Measurements from ENCODE around the gene TTC9B. TPM values are rescaled to one million over a fixed set of nuclear protein-coding genes. Genes with fewer than 3 reads are reported as not detected.

TTC9B gene
- total and polyA plus RNA-seq, 2 of the 13 experiments (the other 11 are each of a cell fraction or from before 2014, with no cell fraction given) = not detected

DNA sequence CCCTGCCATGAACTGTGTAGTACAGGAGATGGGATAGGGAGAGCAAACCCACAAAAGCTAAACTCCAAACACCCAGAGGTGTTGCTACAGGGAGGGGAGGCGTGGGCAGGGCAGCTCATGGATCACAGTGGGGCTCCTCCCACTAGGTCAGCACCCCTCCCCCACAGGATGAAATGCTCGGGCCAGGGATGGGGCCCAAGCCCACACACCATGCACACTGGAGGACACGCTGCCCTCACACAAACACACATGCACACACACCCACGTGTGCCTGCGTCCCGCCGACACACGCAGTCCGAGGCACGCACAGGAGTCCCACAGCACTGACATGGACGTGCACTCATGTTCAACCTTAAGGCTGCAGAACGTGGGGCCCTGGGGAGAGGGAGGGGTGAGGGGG, 14.3 kb upstream of the TTC9B start (continued):
- peak; percentile 41; the same call in 1 of the 2 replicates for TF ChIP-seq RXRB (CRISPR knock-in tag; IDR thresholded peaks at IDR 0.05; ENCODE audit: borderline replicate concordance)
- TF ChIP-seq, protein P1, sequence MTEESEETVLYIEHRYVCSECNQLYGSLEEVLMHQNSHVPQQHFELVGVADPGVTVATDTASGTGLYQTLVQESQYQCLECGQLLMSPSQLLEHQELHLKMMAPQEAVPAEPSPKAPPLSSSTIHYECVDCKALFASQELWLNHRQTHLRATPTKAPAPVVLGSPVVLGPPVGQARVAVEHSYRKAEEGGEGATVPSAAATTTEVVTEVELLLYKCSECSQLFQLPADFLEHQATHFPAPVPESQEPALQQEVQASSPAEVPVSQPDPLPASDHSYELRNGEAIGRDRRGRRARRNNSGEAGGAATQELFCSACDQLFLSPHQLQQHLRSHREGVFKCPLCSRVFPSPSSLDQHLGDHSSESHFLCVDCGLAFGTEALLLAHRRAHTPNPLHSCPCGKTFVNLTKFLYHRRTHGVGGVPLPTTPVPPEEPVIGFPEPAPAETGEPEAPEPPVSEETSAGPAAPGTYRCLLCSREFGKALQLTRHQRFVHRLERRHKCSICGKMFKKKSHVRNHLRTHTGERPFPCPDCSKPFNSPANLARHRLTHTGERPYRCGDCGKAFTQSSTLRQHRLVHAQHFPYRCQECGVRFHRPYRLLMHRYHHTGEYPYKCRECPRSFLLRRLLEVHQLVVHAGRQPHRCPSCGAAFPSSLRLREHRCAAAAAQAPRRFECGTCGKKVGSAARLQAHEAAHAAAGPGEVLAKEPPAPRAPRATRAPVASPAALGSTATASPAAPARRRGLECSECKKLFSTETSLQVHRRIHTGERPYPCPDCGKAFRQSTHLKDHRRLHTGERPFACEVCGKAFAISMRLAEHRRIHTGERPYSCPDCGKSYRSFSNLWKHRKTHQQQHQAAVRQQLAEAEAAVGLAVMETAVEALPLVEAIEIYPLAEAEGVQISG (CRISPR knock-in tag; IDR thresholded peaks at IDR 0.05) = peak; percentile 47; the same call in 1 of the 2 replicates
- no peak for TF ChIP-seq ZNF354B (CRISPR knock-in tag; IDR thresholded peaks at IDR 0.05)
- TF ChIP-seq, protein P2, sequence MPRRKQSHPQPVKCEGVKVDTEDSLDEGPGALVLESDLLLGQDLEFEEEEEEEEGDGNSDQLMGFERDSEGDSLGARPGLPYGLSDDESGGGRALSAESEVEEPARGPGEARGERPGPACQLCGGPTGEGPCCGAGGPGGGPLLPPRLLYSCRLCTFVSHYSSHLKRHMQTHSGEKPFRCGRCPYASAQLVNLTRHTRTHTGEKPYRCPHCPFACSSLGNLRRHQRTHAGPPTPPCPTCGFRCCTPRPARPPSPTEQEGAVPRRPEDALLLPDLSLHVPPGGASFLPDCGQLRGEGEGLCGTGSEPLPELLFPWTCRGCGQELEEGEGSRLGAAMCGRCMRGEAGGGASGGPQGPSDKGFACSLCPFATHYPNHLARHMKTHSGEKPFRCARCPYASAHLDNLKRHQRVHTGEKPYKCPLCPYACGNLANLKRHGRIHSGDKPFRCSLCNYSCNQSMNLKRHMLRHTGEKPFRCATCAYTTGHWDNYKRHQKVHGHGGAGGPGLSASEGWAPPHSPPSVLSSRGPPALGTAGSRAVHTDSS (CRISPR knock-in tag; conservative IDR thresholded peaks at IDR 0.05) = no peak
- TF ChIP-seq, protein P3, sequence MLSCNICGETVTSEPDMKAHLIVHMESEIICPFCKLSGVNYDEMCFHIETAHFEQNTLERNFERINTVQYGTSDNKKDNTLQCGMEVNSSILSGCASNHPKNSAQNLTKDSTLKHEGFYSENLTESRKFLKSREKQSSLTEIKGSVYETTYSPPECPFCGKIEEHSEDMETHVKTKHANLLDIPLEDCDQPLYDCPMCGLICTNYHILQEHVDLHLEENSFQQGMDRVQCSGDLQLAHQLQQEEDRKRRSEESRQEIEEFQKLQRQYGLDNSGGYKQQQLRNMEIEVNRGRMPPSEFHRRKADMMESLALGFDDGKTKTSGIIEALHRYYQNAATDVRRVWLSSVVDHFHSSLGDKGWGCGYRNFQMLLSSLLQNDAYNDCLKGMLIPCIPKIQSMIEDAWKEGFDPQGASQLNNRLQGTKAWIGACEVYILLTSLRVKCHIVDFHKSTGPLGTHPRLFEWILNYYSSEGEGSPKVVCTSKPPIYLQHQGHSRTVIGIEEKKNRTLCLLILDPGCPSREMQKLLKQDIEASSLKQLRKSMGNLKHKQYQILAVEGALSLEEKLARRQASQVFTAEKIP (CRISPR knock-in tag; IDR thresholded peaks at IDR 0.05; ENCODE audit: borderline replicate concordance) = no peak
- TF ChIP-seq, protein P4, sequence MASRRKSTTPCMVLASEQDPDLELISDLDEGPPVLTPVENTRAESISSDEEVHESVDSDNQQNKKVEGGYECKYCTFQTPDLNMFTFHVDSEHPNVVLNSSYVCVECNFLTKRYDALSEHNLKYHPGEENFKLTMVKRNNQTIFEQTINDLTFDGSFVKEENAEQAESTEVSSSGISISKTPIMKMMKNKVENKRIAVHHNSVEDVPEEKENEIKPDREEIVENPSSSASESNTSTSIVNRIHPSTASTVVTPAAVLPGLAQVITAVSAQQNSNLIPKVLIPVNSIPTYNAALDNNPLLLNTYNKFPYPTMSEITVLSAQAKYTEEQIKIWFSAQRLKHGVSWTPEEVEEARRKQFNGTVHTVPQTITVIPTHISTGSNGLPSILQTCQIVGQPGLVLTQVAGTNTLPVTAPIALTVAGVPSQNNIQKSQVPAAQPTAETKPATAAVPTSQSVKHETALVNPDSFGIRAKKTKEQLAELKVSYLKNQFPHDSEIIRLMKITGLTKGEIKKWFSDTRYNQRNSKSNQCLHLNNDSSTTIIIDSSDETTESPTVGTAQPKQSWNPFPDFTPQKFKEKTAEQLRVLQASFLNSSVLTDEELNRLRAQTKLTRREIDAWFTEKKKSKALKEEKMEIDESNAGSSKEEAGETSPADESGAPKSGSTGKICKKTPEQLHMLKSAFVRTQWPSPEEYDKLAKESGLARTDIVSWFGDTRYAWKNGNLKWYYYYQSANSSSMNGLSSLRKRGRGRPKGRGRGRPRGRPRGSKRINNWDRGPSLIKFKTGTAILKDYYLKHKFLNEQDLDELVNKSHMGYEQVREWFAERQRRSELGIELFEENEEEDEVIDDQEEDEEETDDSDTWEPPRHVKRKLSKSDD (CRISPR knock-in tag; IDR thresholded peaks at IDR 0.05; ENCODE audit: low read depth) = 0 out of 2 replicates have a peak, but pooled peaks have one; percentile 49
- TF ChIP-seq SMAD9 (CRISPR knock-in tag; IDR thresholded peaks at IDR 0.05) = no peak
- TF ChIP-seq HNF4A (CRISPR knock-in tag; IDR thresholded peaks at IDR 0.05) = peak; percentile 75
- no peak for TF ChIP-seq NRL (CRISPR knock-in tag; IDR thresholded peaks at IDR 0.05; ENCODE audit: borderline replicate concordance)
- TF ChIP-seq SRSF1 (optimal IDR thresholded peaks at IDR 0.05; ENCODE audit: low read depth, low read length) = no peak
- TF ChIP-seq ZNF263 (CRISPR knock-in tag; IDR thresholded peaks at IDR 0.05) = peak; percentile 66
- TF ChIP-seq EP300 (IDR thresholded peaks at IDR 0.05; ENCODE audit: low read depth in 2 of 2, low read length in 2 of 2) = no peak
- no peak for TF ChIP-seq EP300 (CRISPR knock-in tag; IDR thresholded peaks at IDR 0.05; ENCODE audit: borderline replicate concordance)
- no peak for TF ChIP-seq ARNT (IDR thresholded peaks at IDR 0.05)
- no peak for TF ChIP-seq NCOA5 (CRISPR knock-in tag; IDR thresholded peaks at IDR 0.05)
- TF ChIP-seq PRMT3 (CRISPR knock-in tag; IDR thresholded peaks at IDR 0.05; ENCODE audit: borderline replicate concordance, low read depth) = no peak
- TF ChIP-seq ZNF788 (CRISPR knock-in tag; IDR thresholded peaks at IDR 0.05; ENCODE audit: borderline replicate concordance) = no peak
- peak; percentile 53; the same call in 1 of the 2 replicates for TF ChIP-seq TARDBP (CRISPR knock-in tag; IDR thresholded peaks at IDR 0.05)
- TF ChIP-seq ZNF510 (CRISPR knock-in tag; IDR thresholded peaks at IDR 0.05; ENCODE audit: low read depth) = no peak
- no peak for TF ChIP-seq ZKSCAN8 (CRISPR knock-in tag; IDR thresholded peaks at IDR 0.05; ENCODE audit: borderline replicate concordance)
- no peak for TF ChIP-seq ZNF776 (CRISPR knock-in tag; IDR thresholded peaks at IDR 0.05)
- peak; percentile 27; the same call in 1 of the 2 replicates for TF ChIP-seq ZNF264 (CRISPR knock-in tag; IDR thresholded peaks at IDR 0.05)
